GM18498 (cell line): Measurements from ENCODE around the gene IGFBP7.

Experiments
- ATAC-seq: cut with Tn5 transposase; IDR thresholded peaks from one replicate; pipeline ENCODE4 v1.9.1; 2021; ENCODE audit warnings: mild to moderate bottlenecking, moderate library complexity; ENCODE audit not compliant: unreplicated experiment

Gene IGFBP7

DNA sequence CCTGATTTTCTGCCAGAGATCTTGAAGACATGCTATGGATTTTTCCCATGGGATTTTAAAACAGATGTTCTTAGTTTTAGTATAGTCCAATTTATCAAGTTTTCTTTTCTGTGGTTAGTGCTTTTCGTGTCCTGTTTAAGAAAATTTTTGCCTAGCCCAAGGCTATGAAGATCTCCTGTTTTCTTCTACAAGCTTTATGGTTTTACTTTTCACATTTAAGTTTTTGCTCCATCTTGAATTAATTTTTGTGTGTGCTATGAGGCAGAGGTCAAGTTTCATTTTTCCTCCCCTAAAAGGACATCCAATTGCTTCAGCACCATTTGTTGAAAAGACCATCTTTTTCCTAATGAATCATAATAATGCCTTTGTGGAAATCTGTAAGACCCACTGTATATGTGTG lies 65.9 kb downstream of the IGFBP7 start:
- ATAC-seq: no peak

GRCh38 chr4:57043347-57044251 lies 66.6 kb downstream of the IGFBP7 start:
- ATAC-seq: no peak

DNA sequence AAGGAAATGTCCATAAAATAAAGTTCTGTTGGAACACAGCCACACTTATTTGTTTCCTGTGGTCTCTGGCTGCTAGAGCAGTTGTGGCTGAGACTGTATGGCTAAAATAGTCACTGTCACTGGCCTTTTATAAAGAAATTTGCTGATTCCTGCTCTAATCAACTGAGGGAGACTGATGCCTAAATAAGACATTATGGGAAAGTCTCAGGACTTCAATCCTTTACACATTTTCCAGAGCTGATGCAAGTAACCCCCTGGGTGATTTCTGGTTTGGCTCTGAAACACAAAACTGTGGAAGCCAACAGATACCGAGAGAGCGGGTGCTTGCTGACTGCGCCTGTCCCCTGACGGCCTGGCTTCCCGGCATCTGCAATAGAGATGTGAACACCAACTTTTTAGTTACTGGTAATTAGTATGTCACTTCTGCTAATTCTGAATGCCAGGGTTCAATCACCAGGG lies 67.4 kb downstream of the IGFBP7 start:
- ATAC-seq: no peak

DNA sequence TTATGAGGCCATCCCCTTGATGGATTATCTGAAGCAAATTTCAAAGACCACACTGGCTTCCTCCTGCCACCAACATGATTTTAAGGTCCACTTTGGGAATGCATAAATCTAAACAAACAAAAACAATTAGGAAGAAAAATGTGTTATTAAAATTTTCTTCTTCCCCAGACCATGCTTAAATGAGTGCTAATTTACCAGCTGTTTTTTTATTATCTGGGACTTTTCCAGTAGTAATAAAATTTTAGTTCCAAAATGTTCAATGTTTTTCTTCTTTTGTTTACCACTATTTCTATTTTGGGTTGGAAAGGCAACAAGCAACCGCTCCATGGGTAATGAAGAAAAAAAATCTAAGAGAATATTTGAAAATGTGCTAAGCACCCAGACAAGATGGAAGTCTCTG lies 69.2 kb downstream of the IGFBP7 start:
- no peak for ATAC-seq

DNA sequence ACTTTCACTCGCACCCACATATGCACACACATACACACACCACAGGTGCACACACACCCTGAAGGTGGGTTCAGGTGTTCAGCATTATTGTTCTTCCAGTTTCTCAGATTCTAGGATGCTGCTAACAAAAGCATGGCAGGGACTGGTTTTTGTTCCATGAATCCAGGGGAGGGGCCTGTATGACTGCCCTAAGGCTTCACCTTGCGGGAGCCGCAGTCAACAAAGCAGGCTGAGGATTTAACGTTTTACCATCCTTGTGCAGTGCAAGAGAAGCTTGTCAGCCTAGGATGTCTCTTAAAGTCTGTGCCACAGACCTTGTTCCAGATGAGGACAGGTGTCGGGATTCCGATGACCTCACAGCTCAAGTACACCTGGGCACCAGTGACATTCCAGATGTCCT lies 69.7 kb downstream of the IGFBP7 start:
- ATAC-seq: no peak

GRCh38 chr4:57039345-57039744 lies 70.8 kb downstream of the IGFBP7 start:
- no peak for ATAC-seq

DNA sequence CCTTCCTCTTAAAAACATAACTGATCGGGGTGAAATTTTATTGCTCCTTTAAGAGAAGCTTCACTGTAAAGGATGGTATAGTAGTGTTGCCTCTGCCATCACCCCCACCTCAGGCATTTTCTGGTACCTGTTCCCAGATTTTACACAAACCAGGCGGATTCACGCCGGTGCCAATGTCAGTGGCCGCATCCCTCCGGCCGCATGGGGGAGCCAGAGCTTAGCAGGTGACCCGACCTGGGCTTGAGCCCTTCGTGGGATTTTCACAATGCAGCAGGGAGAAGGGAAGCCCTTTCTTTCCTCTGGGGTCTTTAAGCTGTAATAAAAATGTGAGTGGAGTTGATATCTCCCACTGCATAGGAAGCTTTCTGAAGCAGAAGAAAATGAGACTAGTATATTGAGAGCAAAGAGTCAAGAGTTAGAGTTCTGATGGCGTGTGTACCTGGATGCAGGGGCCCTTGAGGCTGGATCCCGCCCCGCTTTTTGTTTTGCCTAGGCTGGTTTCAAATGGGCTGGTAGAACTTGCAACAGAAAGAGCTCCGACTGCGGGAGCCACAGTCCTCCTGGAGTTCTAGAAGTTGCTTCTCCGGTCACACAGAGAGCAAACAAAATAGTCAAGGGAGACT lies 72.1 kb downstream of the IGFBP7 start:
- ATAC-seq: peak; percentile 62

- ATAC-seq: no peak
Measured at GRCh38 chr4:57034520-57034919, 75.7 kb downstream of the IGFBP7 start.

DNA sequence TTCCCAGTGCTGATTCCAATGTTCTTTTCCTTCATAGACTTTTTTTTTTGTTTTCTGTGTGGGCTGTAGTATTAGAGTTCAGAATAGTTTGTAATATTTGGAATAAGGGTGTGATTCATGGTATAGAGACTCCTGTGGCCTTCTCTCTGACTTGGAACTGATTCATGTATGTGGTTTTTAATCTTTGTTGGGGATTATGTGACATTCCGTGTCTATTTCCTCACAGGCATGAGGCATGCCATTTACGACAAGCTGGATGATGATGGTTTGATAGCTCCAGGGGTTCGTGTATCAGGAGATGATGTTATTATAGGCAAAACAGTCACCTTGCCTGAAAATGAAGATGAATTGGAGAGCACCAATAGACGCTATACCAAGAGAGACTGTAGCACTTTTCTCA lies 87.1 kb downstream of the IGFBP7 start:
- ATAC-seq: no peak

GRCh38 chr4:57020467-57021101 lies 89.6 kb downstream of the IGFBP7 start:
- no peak for ATAC-seq

- ATAC-seq: no peak
Measured at GRCh38 chr4:57018980-57019379, 91.2 kb downstream of the IGFBP7 start.

- no peak for ATAC-seq
Measured at GRCh38 chr4:57013543-57014120, 96.6 kb downstream of the IGFBP7 start.

DNA sequence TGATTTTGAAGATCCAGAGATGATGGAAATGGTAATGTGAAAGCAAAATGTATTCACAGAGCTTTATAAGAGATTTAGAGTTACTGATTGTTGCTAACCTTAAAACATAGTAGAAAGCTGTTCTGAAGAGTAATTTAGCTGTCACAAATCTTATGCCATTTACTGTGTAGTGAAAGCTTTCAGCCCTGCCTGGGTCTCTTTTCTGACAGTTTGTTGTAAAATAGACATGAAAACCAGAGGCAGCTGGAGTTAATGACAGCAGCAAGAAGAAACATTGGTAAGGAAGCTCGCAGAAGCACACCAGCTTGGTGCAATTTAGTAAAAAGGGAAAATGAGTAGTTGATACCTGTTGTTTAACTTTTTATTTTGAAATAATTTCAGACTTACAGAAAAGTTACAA lies 110.4 kb downstream of the IGFBP7 start:
- ATAC-seq: no peak

DNA sequence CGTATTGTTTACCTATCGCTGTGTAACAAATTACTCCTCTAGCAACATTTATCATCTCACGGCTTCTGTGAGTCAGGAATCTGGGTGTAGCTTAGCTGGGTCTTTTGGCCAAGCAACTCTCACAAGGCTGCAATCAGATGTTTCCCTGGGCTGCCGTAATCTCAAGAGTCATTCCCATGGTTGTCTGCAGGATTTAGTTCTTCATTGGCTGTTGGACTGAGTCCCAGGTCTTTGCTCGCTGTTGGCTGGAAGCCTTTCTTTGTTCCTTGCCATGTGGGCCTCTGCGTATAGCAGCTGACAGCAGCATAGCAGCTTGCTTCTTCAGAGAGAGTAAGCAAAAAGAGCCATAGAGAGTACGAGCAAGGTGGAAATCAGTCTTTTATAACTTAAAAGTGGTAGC lies 114.7 kb downstream of the IGFBP7 start:
- ATAC-seq: no peak

- no peak for ATAC-seq
Measured at GRCh38 chr4:56990109-56990905, 119.9 kb downstream of the IGFBP7 start.

GRCh38 chr4:56986952-56987351 lies 123.2 kb downstream of the IGFBP7 start:
- ATAC-seq: no peak

GRCh38 chr4:56986192-56986591 lies 124.0 kb downstream of the IGFBP7 start:
- no peak for ATAC-seq

DNA sequence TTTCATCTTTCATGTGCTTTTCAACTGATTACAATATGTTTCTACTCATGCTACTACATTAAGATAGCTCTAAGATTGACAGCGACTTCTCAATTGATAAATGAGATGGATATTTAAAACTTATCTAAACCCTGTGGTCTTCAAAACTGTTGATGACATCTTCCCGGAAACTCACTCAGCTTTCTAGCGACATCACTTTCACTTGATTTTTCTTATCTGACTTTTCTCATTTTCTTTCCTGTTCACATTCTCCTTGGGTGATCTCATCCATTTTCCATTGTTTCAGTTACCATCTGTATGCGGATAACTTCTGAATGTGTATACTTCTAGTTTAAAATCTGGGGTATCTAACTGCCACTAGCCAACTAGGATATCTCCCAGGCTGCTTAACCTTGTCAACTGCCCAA lies 128.4 kb downstream of the IGFBP7 start:
- no peak for ATAC-seq
